ENCODE results near the gene PRAMEF18. TPM values are rescaled to one million over a fixed set of nuclear protein-coding genes. Genes with fewer than 3 reads are reported as not detected.
"Not testable (repeated sequence)": the region's sequence is repeated elsewhere in the genome, so short reads cannot be mapped to it uniquely, and the experiment has no call there.

The PRAMEF18 gene
- total RNA-seq, 1 experiment from 2014 or later = not detected

DNA sequence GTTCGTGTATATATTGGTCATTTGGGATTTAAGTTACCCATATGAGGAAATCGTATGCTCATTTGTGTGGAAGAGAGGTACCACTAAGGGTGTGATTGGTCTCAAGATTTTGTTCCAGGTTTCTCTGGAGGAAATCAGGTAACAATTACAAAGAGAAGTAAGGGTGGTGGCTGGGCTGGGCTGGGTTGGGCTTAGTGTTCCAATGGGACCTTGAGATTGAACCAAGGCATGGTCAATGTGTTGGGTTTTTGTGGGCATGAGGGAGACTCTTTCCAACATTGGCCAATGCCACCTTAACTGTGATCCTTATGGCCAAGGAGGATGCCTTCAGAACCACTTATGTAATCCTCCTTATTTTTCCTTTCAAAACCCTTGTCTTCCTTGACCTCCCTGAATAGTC lies 4.6 kb upstream of the PRAMEF18 start:
- peaks cover 62% of the 10 kb centered on the region for H3K9me3 Mint-ChIP-seq
- ATAC-seq; POLR2A ChIA-PET; CTCF ChIA-PET; H3K4me1 Mint-ChIP-seq; H3K27ac Mint-ChIP-seq; H3K4me3 Mint-ChIP-seq; DNase-seq (ENCODE audit: low spot score): not testable (repeated sequence)
- peaks cover 63% of the 10 kb centered on the region for H3K36me3 Mint-ChIP-seq
- H3K27me3 Mint-ChIP-seq (ENCODE audit: low read depth) = peaks cover 16% of the 10 kb centered on the region

DNA sequence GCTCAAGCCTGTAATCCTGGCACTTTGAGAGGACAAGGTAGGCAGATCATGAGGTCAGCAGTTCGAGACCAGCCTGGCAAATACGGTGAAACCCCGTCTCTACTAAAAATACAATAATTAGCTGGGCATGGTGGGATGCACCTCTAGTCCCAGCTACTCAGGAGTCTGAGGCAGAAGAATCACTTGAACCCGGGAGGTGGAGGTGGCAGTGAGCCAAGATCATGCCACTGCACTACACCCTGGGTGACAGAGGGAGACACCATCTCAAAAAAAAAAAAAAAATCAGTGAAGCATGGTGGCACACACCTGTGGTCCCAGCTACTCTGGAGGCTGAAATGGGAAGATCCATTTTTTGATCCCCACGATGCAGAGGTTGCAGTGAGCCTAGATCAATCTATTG lies 4.1 kb upstream of the PRAMEF18 start:
- H3K27ac Mint-ChIP-seq; ATAC-seq; CTCF ChIA-PET; H3K4me3 Mint-ChIP-seq; POLR2A ChIA-PET; H3K4me1 Mint-ChIP-seq; DNase-seq (ENCODE audit: low spot score): not testable (repeated sequence)
- Mint-ChIP-seq H3K36me3 (peaks cover 63% of the 10 kb centered on the region), H3K9me3 (peaks cover 62% of the 10 kb centered on the region), H3K27me3 (ENCODE audit: low read depth) (peaks cover 17% of the 10 kb centered on the region)

DNA sequence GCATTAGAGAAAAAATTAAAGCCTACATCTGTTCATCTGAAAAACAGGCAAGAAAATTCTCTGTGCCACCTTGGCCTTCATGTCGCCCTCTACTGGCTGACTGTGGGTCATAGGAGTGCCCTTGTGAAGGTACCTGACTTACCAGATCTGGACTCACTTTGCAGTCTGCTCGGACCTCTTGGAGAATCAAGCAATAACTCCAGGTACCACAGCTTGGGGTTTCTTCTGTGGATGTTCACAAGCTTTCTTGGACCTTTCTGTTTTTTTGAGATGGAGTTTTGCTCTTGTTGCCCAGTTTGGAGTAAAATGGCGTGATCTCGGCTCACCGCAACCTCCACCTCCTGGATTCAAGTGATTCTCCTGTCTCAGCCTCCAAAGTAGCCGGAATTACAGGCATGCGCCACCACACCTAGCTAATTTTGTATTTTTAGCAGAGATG lies 2.4 kb upstream of the PRAMEF18 start:
- CTCF ChIA-PET = no interaction called here
- H3K9me3 Mint-ChIP-seq = peaks cover 59% of the 10 kb centered on the region
- ATAC-seq = no peak
- POLR2A ChIA-PET = no interaction called here
- no peaks in the 10 kb centered on the region for H3K4me1 Mint-ChIP-seq
- TF ChIP-seq, protein P1, sequence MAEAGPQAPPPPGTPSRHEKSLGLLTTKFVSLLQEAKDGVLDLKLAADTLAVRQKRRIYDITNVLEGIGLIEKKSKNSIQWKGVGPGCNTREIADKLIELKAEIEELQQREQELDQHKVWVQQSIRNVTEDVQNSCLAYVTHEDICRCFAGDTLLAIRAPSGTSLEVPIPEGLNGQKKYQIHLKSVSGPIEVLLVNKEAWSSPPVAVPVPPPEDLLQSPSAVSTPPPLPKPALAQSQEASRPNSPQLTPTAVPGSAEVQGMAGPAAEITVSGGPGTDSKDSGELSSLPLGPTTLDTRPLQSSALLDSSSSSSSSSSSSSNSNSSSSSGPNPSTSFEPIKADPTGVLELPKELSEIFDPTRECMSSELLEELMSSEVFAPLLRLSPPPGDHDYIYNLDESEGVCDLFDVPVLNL (CRISPR knock-in tag; IDR thresholded peaks at IDR 0.05; ENCODE audit: borderline replicate concordance, low read depth) = no peak
- TF ChIP-seq, protein P2, sequence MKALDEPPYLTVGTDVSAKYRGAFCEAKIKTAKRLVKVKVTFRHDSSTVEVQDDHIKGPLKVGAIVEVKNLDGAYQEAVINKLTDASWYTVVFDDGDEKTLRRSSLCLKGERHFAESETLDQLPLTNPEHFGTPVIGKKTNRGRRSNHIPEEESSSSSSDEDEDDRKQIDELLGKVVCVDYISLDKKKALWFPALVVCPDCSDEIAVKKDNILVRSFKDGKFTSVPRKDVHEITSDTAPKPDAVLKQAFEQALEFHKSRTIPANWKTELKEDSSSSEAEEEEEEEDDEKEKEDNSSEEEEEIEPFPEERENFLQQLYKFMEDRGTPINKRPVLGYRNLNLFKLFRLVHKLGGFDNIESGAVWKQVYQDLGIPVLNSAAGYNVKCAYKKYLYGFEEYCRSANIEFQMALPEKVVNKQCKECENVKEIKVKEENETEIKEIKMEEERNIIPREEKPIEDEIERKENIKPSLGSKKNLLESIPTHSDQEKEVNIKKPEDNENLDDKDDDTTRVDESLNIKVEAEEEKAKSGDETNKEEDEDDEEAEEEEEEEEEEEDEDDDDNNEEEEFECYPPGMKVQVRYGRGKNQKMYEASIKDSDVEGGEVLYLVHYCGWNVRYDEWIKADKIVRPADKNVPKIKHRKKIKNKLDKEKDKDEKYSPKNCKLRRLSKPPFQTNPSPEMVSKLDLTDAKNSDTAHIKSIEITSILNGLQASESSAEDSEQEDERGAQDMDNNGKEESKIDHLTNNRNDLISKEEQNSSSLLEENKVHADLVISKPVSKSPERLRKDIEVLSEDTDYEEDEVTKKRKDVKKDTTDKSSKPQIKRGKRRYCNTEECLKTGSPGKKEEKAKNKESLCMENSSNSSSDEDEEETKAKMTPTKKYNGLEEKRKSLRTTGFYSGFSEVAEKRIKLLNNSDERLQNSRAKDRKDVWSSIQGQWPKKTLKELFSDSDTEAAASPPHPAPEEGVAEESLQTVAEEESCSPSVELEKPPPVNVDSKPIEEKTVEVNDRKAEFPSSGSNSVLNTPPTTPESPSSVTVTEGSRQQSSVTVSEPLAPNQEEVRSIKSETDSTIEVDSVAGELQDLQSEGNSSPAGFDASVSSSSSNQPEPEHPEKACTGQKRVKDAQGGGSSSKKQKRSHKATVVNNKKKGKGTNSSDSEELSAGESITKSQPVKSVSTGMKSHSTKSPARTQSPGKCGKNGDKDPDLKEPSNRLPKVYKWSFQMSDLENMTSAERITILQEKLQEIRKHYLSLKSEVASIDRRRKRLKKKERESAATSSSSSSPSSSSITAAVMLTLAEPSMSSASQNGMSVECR (CRISPR knock-in tag; IDR thresholded peaks at IDR 0.05; ENCODE audit: borderline replicate concordance) = no peak
- TF ChIP-seq, protein P3, sequence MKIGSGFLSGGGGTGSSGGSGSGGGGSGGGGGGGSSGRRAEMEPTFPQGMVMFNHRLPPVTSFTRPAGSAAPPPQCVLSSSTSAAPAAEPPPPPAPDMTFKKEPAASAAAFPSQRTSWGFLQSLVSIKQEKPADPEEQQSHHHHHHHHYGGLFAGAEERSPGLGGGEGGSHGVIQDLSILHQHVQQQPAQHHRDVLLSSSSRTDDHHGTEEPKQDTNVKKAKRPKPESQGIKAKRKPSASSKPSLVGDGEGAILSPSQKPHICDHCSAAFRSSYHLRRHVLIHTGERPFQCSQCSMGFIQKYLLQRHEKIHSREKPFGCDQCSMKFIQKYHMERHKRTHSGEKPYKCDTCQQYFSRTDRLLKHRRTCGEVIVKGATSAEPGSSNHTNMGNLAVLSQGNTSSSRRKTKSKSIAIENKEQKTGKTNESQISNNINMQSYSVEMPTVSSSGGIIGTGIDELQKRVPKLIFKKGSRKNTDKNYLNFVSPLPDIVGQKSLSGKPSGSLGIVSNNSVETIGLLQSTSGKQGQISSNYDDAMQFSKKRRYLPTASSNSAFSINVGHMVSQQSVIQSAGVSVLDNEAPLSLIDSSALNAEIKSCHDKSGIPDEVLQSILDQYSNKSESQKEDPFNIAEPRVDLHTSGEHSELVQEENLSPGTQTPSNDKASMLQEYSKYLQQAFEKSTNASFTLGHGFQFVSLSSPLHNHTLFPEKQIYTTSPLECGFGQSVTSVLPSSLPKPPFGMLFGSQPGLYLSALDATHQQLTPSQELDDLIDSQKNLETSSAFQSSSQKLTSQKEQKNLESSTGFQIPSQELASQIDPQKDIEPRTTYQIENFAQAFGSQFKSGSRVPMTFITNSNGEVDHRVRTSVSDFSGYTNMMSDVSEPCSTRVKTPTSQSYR (CRISPR knock-in tag; IDR thresholded peaks at IDR 0.05) = no peak
- TF ChIP-seq SMAD3 (CRISPR knock-in tag; IDR thresholded peaks at IDR 0.05; ENCODE audit: borderline replicate concordance) = no peak
- no peak for TF ChIP-seq MXD4 (CRISPR knock-in tag; IDR thresholded peaks at IDR 0.05; ENCODE audit: borderline replicate concordance)
- TF ChIP-seq, protein P4, sequence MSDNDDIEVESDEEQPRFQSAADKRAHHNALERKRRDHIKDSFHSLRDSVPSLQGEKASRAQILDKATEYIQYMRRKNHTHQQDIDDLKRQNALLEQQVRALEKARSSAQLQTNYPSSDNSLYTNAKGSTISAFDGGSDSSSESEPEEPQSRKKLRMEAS (CRISPR knock-in tag; IDR thresholded peaks at IDR 0.05) = no peak
- no peak for TF ChIP-seq PRRX2 (CRISPR knock-in tag; IDR thresholded peaks at IDR 0.05)
- TF ChIP-seq, protein P5, sequence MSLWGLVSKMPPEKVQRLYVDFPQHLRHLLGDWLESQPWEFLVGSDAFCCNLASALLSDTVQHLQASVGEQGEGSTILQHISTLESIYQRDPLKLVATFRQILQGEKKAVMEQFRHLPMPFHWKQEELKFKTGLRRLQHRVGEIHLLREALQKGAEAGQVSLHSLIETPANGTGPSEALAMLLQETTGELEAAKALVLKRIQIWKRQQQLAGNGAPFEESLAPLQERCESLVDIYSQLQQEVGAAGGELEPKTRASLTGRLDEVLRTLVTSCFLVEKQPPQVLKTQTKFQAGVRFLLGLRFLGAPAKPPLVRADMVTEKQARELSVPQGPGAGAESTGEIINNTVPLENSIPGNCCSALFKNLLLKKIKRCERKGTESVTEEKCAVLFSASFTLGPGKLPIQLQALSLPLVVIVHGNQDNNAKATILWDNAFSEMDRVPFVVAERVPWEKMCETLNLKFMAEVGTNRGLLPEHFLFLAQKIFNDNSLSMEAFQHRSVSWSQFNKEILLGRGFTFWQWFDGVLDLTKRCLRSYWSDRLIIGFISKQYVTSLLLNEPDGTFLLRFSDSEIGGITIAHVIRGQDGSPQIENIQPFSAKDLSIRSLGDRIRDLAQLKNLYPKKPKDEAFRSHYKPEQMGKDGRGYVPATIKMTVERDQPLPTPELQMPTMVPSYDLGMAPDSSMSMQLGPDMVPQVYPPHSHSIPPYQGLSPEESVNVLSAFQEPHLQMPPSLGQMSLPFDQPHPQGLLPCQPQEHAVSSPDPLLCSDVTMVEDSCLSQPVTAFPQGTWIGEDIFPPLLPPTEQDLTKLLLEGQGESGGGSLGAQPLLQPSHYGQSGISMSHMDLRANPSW (CRISPR knock-in tag; conservative IDR thresholded peaks at IDR 0.05; ENCODE audit: low read depth) = no peak
- H3K36me3 Mint-ChIP-seq = peaks cover 60% of the 10 kb centered on the region
- no peak overlapping the region for H3K4me3 Mint-ChIP-seq
- peak; percentile 16 for DNase-seq (ENCODE audit: low spot score)
- H3K27ac Mint-ChIP-seq = no peak overlapping the region
- peaks cover 16% of the 10 kb centered on the region for H3K27me3 Mint-ChIP-seq (ENCODE audit: low read depth)

DNA sequence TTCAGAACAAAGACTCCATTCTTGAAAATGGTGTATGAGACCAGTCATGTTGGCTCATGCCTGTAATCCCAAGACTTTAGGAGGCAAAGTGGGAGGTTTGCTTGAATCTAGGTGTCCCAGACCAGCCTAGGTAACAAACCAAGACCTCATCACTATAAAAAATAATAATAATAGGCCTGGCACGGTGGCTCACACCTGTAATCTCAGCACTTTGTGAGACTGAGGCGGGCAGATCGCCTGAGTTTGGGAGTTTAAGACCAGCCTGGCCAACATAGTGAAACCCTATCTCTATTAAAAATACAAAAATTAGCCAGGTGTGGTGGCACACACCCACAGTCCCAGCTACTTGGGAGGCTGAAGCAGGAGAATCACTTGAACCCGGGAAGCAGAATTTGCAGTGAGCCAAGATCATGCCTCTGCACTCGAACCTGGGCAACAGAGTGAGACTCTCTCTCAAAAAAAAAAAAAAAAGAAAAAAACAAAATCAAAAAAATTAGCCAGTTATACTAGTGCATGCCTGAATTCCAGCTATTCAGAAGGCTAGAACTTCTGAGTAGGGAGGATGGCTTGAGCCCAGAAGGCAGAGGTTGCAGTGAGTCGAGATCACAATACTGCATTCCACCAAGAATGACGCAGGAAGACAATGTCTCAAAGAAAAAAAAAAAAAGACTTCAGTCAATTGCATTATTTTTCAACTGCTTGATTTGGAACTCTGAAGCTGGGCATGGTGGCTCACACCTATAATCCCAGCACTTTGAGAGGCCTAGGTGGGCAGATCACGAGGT lies 1.5 kb upstream of the PRAMEF18 start:
- Mint-ChIP-seq H3K27me3 (ENCODE audit: low read depth) (peaks cover 16% of the 10 kb centered on the region), H3K36me3 (peaks cover 53% of the 10 kb centered on the region), H3K9me3 (peaks cover 53% of the 10 kb centered on the region)
- ATAC-seq; POLR2A ChIA-PET; CTCF ChIA-PET; H3K27ac Mint-ChIP-seq; H3K4me1 Mint-ChIP-seq; DNase-seq (ENCODE audit: low spot score); H3K4me3 Mint-ChIP-seq: not testable (repeated sequence)

Measured in WTC11 (cell line).